OCI-LY3 (cell line): ENCODE data around the gene WNT7B.

Experiments
- H2AFZ ChIP-seq: fragments of 200-600, 300-600 bp; shearing (Covaris generic); 2 replicates; pipeline ENCODE4 v1.6.0; 2014; ENCODE audit warnings: antibody characterized with exemption, low read depth, low read length
- H3K27ac ChIP-seq: fragments of 200-600, 300-600 bp; sonication (generic); 2 replicates; pipeline ENCODE4 v1.5.1; 2014; ENCODE audit warnings: mild to moderate bottlenecking, low read length, moderate library complexity, mixed read lengths
- H3K27me3 ChIP-seq: fragments of 200-600, 300-600 bp; sonication (generic); 2 replicates; pipeline ENCODE4 v1.6.1; 2014; ENCODE audit warnings: low read depth, low read length, mixed read lengths
- H3K36me3 ChIP-seq: fragments of 200-600, 300-600 bp; sonication (generic); replicated peaks from 2 replicates; pipeline ENCODE3; 2014; ENCODE audit warnings: low read depth, low read length, mixed read lengths
- H3K4me1 ChIP-seq: fragments of 300-600, 200-600 bp; sonication (generic); 2 replicates; pipeline ENCODE4 v1.6.1; 2014; ENCODE audit warnings: low read length, mixed read lengths
- H3K4me2 ChIP-seq: fragments of 200-600, 300-600 bp; sonication (generic); 2 replicates; pipeline ENCODE4 v1.6.1; 2014; ENCODE audit warnings: low read length, mixed read lengths
- H3K4me3 ChIP-seq: fragments of 300-600, 200-600 bp; sonication (generic); 2 replicates; pipeline ENCODE4 v1.5.1; 2014; ENCODE audit warnings: antibody characterized with exemption, mild to moderate bottlenecking, low read length, moderate library complexity
- H3K79me2 ChIP-seq: fragments of 300-600, 200-600 bp; shearing (Covaris generic); 2 replicates; pipeline ENCODE4 v1.6.1; 2014; ENCODE audit warnings: mild to moderate bottlenecking, low read length, mixed read lengths
- H3K9ac ChIP-seq: fragments of 300-600, 200-600 bp; shearing (Covaris generic); 2 replicates; pipeline ENCODE4 v1.6.0; 2014; ENCODE audit warnings: mild to moderate bottlenecking, low read length, moderate library complexity
- H3K9me3 ChIP-seq: fragments of 200-600, 300-600 bp; shearing (Covaris generic); 2 replicates; pipeline ENCODE4 v1.6.1; 2014; ENCODE audit warnings: low read length, mixed read lengths; ENCODE audit not compliant: insufficient read depth
- H4K20me1 ChIP-seq: fragments of 200-600, 300-600 bp; sonication (generic); 2 replicates; pipeline ENCODE4 v1.6.1; 2016; ENCODE audit warnings: low read length, mixed read lengths; ENCODE audit not compliant: insufficient read depth
- CTCF ChIP-seq: fragments of 200-600, 300-600 bp; sonication (generic); IDR thresholded peaks from 2 replicates; pipeline ENCODE4 v1.5.1; 2014; ENCODE audit warnings: antibody characterized with exemption, low read length, low read depth
- EZH2phosphoT487 ChIP-seq: fragments of 200-600 bp; shearing (Covaris generic); IDR thresholded peaks from 2 replicates; pipeline ENCODE4 v1.6.1; 2018; ENCODE audit warnings: antibody characterized with exemption, mixed run types, low read depth

Gene WNT7B

GRCh38 chr22:45953178-45953577 lies 23.8 kb downstream of the WNT7B start:
- Histone ChIP-seq H3K4me1 (peaks cover 4% of the 10 kb centered on the region), H3K9ac (no peak overlapping the region), H3K27ac (no peak overlapping the region), H2AFZ (no peak overlapping the region), H3K9me3 (no peaks in the 10 kb centered on the region), H4K20me1 (no peaks in the 10 kb centered on the region), H3K4me2 (no peak overlapping the region), H3K4me3 (no peak overlapping the region), H3K36me3 (no peaks in the 10 kb centered on the region), H3K27me3 (peaks cover 48% of the 10 kb centered on the region), H3K79me2 (no peaks in the 10 kb centered on the region)
- TF ChIP-seq EZH2phosphoT487 (no peak), CTCF (no peak)

- H3K4me1 ChIP-seq = peaks cover 10% of the 10 kb centered on the region
- H3K27ac ChIP-seq = no peak overlapping the region
- H4K20me1 ChIP-seq = no peaks in the 10 kb centered on the region
- no peak for TF ChIP-seq EZH2phosphoT487
- no peak for TF ChIP-seq CTCF
- no peak overlapping the region for H3K9ac ChIP-seq
- no peak overlapping the region for H3K4me2 ChIP-seq
- H3K4me3 ChIP-seq = no peak overlapping the region
- no peak overlapping the region for H2AFZ ChIP-seq
- H3K36me3 ChIP-seq = no peaks in the 10 kb centered on the region
- no peaks in the 10 kb centered on the region for H3K79me2 ChIP-seq
- peaks cover 48% of the 10 kb centered on the region for H3K27me3 ChIP-seq
- no peaks in the 10 kb centered on the region for H3K9me3 ChIP-seq
Observed at GRCh38 chr22:45952553-45952952, 24.4 kb downstream of the WNT7B start.

GRCh38 chr22:45952151-45952550 lies 24.8 kb downstream of the WNT7B start:
- TF ChIP-seq CTCF (no peak), EZH2phosphoT487 (no peak)
- Histone ChIP-seq H3K27me3 (peaks cover 50% of the 10 kb centered on the region), H3K4me3 (no peak overlapping the region), H3K4me2 (no peak overlapping the region), H3K9me3 (no peaks in the 10 kb centered on the region), H3K9ac (no peak overlapping the region), H3K4me1 (peaks cover 13% of the 10 kb centered on the region), H2AFZ (no peak overlapping the region), H3K36me3 (no peaks in the 10 kb centered on the region), H4K20me1 (no peaks in the 10 kb centered on the region), H3K27ac (no peak overlapping the region), H3K79me2 (no peaks in the 10 kb centered on the region)

DNA sequence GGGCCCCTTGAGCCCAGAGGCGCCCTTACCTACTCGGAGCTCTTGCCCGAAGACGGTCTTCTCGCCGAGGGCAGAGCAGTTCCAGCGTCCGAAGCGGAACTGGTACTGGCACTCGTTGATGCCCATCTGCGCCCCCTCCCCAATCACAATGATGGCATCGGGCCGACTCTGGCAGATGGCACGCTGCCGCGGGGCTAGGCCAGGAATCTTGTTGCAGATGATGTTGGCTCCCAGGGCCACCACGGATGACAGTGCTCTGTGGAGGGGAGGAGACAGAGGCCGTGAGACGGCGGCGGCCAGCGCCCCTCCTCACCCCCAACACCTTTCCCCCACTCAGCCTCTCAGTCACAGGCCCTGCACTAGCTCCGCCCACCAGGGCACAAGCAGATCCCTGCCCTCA lies 27.1 kb downstream of the WNT7B start:
- Histone ChIP-seq H3K9ac (no peak overlapping the region), H3K9me3 (no peaks in the 10 kb centered on the region), H3K36me3 (no peaks in the 10 kb centered on the region), H2AFZ (no peak overlapping the region), H3K79me2 (no peaks in the 10 kb centered on the region), H3K4me3 (no peak overlapping the region), H3K4me1 (peaks cover 15% of the 10 kb centered on the region), H3K27ac (no peak overlapping the region), H3K27me3 (peaks cover 41% of the 10 kb centered on the region), H4K20me1 (no peaks in the 10 kb centered on the region), H3K4me2 (no peak overlapping the region)
- TF ChIP-seq CTCF (no peak), EZH2phosphoT487 (no peak)
